Endothelial cell of umbilical vein (primary cell): ENCODE results near the gene RANBP17. TPM values are rescaled to one million over a fixed set of nuclear protein-coding genes. Genes with fewer than 3 reads are reported as not detected.

ENCODE experiments used
- BruUV-seq: library from RNA; stranded (reverse); fragments of 400-500 nt; replicated peaks from 2 replicates; lab custom pipeline; 2021; lab: Mats Ljungman, UMichigan
- CTCF ChIA-PET: fragments of 300-600, 350-600 bp; sonication (Branson Sonifier 250); formaldehyde crosslinking; loops from one replicate; lab custom pipeline; 2021; ENCODE audit warnings: antibody characterized with exemption, inconsistent platforms; lab: Charles Lee
- POLR2A ChIA-PET: fragments of 300-600, 350-600 bp; sonication (Branson Sonifier 250); formaldehyde crosslinking; loops from one replicate; lab custom pipeline; 2021; ENCODE audit warnings: antibody characterized with exemption, inconsistent platforms; lab: Charles Lee
- DNase-seq: peaks from one replicate; pipeline ENCODE4 v3.0.0-alpha.2; 2011; ENCODE audit warnings: low read depth, low spot score
- FAIRE-seq: peaks from 2 replicates; lab custom pipeline; 2011; peaks lifted over from hg19 to GRCh38; lab: Jason Lieb, UNC
- H2AFZ ChIP-seq: 2 replicates; pipeline ENCODE4 v1.6.0; 2012; ENCODE audit warnings: low read depth, low read length, control low read depth, inconsistent platforms
- H3K27ac ChIP-seq: 2 replicates; pipeline ENCODE4 v1.5.1; 2011; ENCODE audit warnings: low read depth, mild to moderate bottlenecking, control low read depth, low read length, moderate library complexity; ENCODE audit not compliant: insufficient read depth
- H3K27me3 ChIP-seq, 2 experiments: 2 replicates each; pipeline versions ENCODE4 v1.6.0 to v1.6.1; 2011; ENCODE audit warnings: low read length in 2 of 2, mixed read lengths in 1 of 2; ENCODE audit not compliant: control insufficient read depth in 2 of 2, insufficient read depth in 2 of 2
- H3K36me3 ChIP-seq, 2 experiments: 2 replicates in 1 of 2; 3 replicates in 1 of 2; pipeline ENCODE4 v1.5.1; 2011; ENCODE audit warnings: low read length in 2 of 2, mild to moderate bottlenecking in 1 of 2, moderate library complexity in 1 of 2; ENCODE audit not compliant: control insufficient read depth in 2 of 2, insufficient read depth in 2 of 2; ENCODE audit errors: extremely low read depth in 1 of 2
- H3K4me1 ChIP-seq: 3 replicates; pipeline ENCODE4 v1.5.1; 2011; ENCODE audit warnings: mild to moderate bottlenecking, low read length; ENCODE audit not compliant: control insufficient read depth, insufficient read depth; ENCODE audit errors: extremely low read depth
- H3K4me2 ChIP-seq: 2 replicates; pipeline ENCODE4 v1.6.1; 2011; ENCODE audit warnings: low read length, control low read depth, mixed read lengths; ENCODE audit not compliant: insufficient read depth
- H3K4me3 ChIP-seq, 3 experiments: fragments of 200-600 bp in 1 of 3; sonication (generic), shearing (Covaris generic) in 1 of 3; replicated peaks in 1 of 3; 2 replicates each; pipeline ENCODE4 v1.5.1; 2011 to 2016; ENCODE audit warnings: control low read depth in 3 of 3, low read length in 3 of 3, mild to moderate bottlenecking in 2 of 3, inconsistent platforms in 1 of 3, low read depth in 1 of 3, moderate library complexity in 1 of 3; ENCODE audit not compliant: insufficient read depth in 1 of 3
- H3K79me2 ChIP-seq: 2 replicates; pipeline ENCODE4 v1.6.0; 2012; ENCODE audit warnings: low read length, inconsistent platforms; ENCODE audit not compliant: control insufficient read depth, insufficient read depth
- H3K9ac ChIP-seq: replicated peaks from 2 replicates; pipeline ENCODE3; 2011; ENCODE audit warnings: low read length, control low read depth; ENCODE audit not compliant: insufficient read depth; ENCODE audit errors: extremely low read depth
- H3K9me1 ChIP-seq: replicated peaks from 3 replicates; pipeline ENCODE4 v1.6.0; 2011; ENCODE audit warnings: mild to moderate bottlenecking, low read length; ENCODE audit not compliant: control insufficient read depth, insufficient read depth; ENCODE audit errors: extremely low read depth
- H3K9me3 ChIP-seq: replicated peaks from 2 replicates; pipeline ENCODE4 v1.5.1; 2012; ENCODE audit warnings: low read length, inconsistent platforms; ENCODE audit not compliant: control insufficient read depth, insufficient read depth
- H4K20me1 ChIP-seq: replicated peaks from 2 replicates; pipeline ENCODE3; 2011; ENCODE audit warnings: mild to moderate bottlenecking, low read length; ENCODE audit not compliant: control insufficient read depth, insufficient read depth; ENCODE audit errors: extremely low read depth
- CTCF ChIP-seq, 2 donors: IDR thresholded peaks; 1 replicate in 1 of 2; 2 replicates in 1 of 2; pipeline ENCODE4 v1.5.1; 2011; ENCODE audit warnings: low read length in 2 of 2, mild to moderate bottlenecking in 2 of 2, moderate library complexity in 2 of 2, control low read depth in 1 of 2, inconsistent platforms in 1 of 2, low read depth in 1 of 2; ENCODE audit not compliant: insufficient read depth in 1 of 2; ENCODE audit errors: extremely low read depth in 1 of 2
- FOS ChIP-seq: IDR thresholded peaks from 2 replicates; pipeline ENCODE4 v1.6.1; 2011; ENCODE audit warnings: mild to moderate bottlenecking, low read length, moderate library complexity, borderline replicate concordance; ENCODE audit not compliant: insufficient read depth
- GATA2 ChIP-seq: IDR thresholded peaks from 2 replicates; pipeline ENCODE4 v1.7.0; 2011; ENCODE audit warnings: low read depth, mild to moderate bottlenecking, moderate library complexity, mixed read lengths, low read length; ENCODE audit not compliant: insufficient read length, insufficient read depth
- JUN ChIP-seq: IDR thresholded peaks from 2 replicates; pipeline ENCODE4 v1.6.1; 2011; ENCODE audit warnings: borderline replicate concordance, low read depth; ENCODE audit not compliant: insufficient read length, insufficient read depth
- POLR2A ChIP-seq: IDR thresholded peaks from 2 replicates; pipeline ENCODE4 v1.6.1; 2012; ENCODE audit warnings: low read depth, mild to moderate bottlenecking, control low read depth, low read length
- POLR2AphosphoS5 ChIP-seq: IDR thresholded peaks from 2 replicates; pipeline ENCODE4 v1.6.1; 2012; ENCODE audit warnings: low read depth, mild to moderate bottlenecking, control low read depth, low read length, moderate library complexity; ENCODE audit not compliant: insufficient read depth
- dilution Hi-C: fragments of 300-500 bp; cut with MboI; formaldehyde crosslinking; loops from one replicate; pipeline ENCODE4 v1.15.0; 2019; ENCODE audit warnings: low sequenced_read_pairs; ENCODE audit not compliant: extremely low pct_ligation_motif_present
- intact Hi-C: fragments of 100-400 bp; cut with micrococcal nuclease; formaldehyde crosslinking; loops from one replicate; pipeline ENCODE4 v1.10.0; 2022
- polyA plus RNA-seq, 4 experiments: library from polyadenylated mRNA; depleted of rRNA in 3 of 4; stranded (reverse) in 3 of 4; unstranded in 1 of 4; fragments of >200 nt; gene quantifications; 2 replicates each; pipeline versions ENCODE4 v1.2.1 to v1.2.3, GENCODE V29; 2011 to 2012; ENCODE audit warnings: missing spikeins in 1 of 4
- total RNA-seq: library from RNA; stranded (reverse); gene quantifications from 2 replicates; pipeline ENCODE4 v1.2.3, GENCODE V29; 2021
- TF ChIP-seq, protein P1 (sequence below): IDR thresholded peaks from 2 replicates; pipeline ENCODE4 v1.6.1; 2011; ENCODE audit not compliant: insufficient read depth, insufficient read length

RANBP17 gene
- total and polyA plus RNA-seq, 2 donors (not counting 3 experiments of a cell fraction or from before 2014, with no cell fraction given): 5.6 to 13.6 TPM

- TF ChIP-seq, protein P1, sequence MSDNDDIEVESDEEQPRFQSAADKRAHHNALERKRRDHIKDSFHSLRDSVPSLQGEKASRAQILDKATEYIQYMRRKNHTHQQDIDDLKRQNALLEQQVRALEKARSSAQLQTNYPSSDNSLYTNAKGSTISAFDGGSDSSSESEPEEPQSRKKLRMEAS: no peak
- TF ChIP-seq GATA2 (no peak), POLR2A (no peak), JUN (no peak), FOS (no peak), CTCF (IDR thresholded peaks at IDR 0.05; ENCODE audit: extremely low read depth in 1 of 2, insufficient read depth in 1 of 2, low read depth in 1 of 2, low read length in 2 of 2) (no peak), POLR2AphosphoS5 (no peak)
- BruUV-seq: no TSS peak
- dilution Hi-C loops (no loop called here), intact Hi-C loops (no loop called here)
- no peaks in the 10 kb centered on the region for H3K4me1 ChIP-seq
- FAIRE-seq (no peak), DNase-seq (no peak)
- POLR2A ChIA-PET: no interaction called here
- H3K36me3 ChIP-seq: no peaks in the 10 kb centered on the region
- no peak overlapping the region for H3K9ac ChIP-seq
- no peak overlapping the region for H2AFZ ChIP-seq
- no peak overlapping the region for H3K4me2 ChIP-seq
- H3K9me1 ChIP-seq: no peaks in the 10 kb centered on the region
- no peaks in the 10 kb centered on the region for H3K27me3 ChIP-seq
- H4K20me1 ChIP-seq: no peaks in the 10 kb centered on the region
- CTCF ChIA-PET: interaction anchor here (1.1 to 1.4 kb wide), 2 partner anchors 8 to 84 kb away, joined by 3 to 4 read pairs; no protein-coding TSS in a partner anchor
- no peak overlapping the region for H3K27ac ChIP-seq
- no peaks in the 10 kb centered on the region for H3K79me2 ChIP-seq
- H3K4me3 ChIP-seq: no peak overlapping the region
- H3K9me3 ChIP-seq: no peaks in the 10 kb centered on the region
Measured at GRCh38 chr5:171291371-171291770, 429.6 kb downstream of the RANBP17 start.
